Omental fat pad (tissue), 4 donors: Measurements from ENCODE around the gene GNAO1. TPM values are rescaled to one million over a fixed set of nuclear protein-coding genes. Genes with fewer than 3 reads are reported as not detected.

Experiments
- ATAC-seq: fragments of 150-250 bp; one replicate; pipeline ENCODE4 v1.9.1; 2016; ENCODE audit warnings: mild to moderate bottlenecking, moderate library complexity; ENCODE audit not compliant: low FRiP score
- DNase-seq: peaks from one replicate; pipeline ENCODE4 v3.0.0-alpha.2; 2019; ENCODE audit warnings: low spot score
- CTCF ChIP-seq, 3 donors: fragments of 450-650 bp; IDR thresholded peaks; one replicate each; pipeline ENCODE4 v1.5.1; 2016 to 2017; ENCODE audit warnings: antibody characterized with exemption in 3 of 3, mild to moderate bottlenecking in 3 of 3, moderate library complexity in 2 of 3
- total RNA-seq, 4 donors: library from RNA; depleted of rRNA; stranded (reverse); fragments of >200 nt; gene quantifications; one replicate each; pipeline ENCODE4 v1.1.0, GENCODE V29; 2016

The GNAO1 gene
- total RNA-seq, 4 donors from 2014 or later: 1.4 to 2.6 (median 2.3) TPM

- no peak for ATAC-seq
- DNase-seq: no peak
These were observed 146.6 kb downstream of the GNAO1 start for GRCh38 chr16:56337858-56338325.

GRCh38 chr16:56338566-56339318, 147.5 kb downstream of the GNAO1 start:
- TF ChIP-seq CTCF (IDR thresholded peaks at IDR 0.05): no peak
- ATAC-seq (no peak), DNase-seq (no peak)

More at GRCh38 chr16:56337858-56338325, 146.6 kb downstream of the GNAO1 start:
- no peak for TF ChIP-seq CTCF (IDR thresholded peaks at IDR 0.05)

- no peak for DNase-seq
- no peak for TF ChIP-seq CTCF (IDR thresholded peaks at IDR 0.05)
- no peak for ATAC-seq
These were observed 148.3 kb downstream of the GNAO1 start for GRCh38 chr16:56339431-56340195.

GRCh38 chr16:56340416-56340815, 149.1 kb downstream of the GNAO1 start:
- DNase-seq (no peak), ATAC-seq (no peak)
- no peak for TF ChIP-seq CTCF (IDR thresholded peaks at IDR 0.05)

- no peak for ATAC-seq
- no peak for DNase-seq
- TF ChIP-seq CTCF (IDR thresholded peaks at IDR 0.05): no peak
These were observed 149.6 kb downstream of the GNAO1 start for GRCh38 chr16:56340864-56341365.

- no peak for ATAC-seq
- DNase-seq: no peak
- TF ChIP-seq CTCF (IDR thresholded peaks at IDR 0.05): no peak
These were observed 150.5 kb downstream of the GNAO1 start for GRCh38 chr16:56341656-56342399.
